Glomerular endothelial cell (primary cell): Measurements from ENCODE around the gene CLDN18. TPM values are rescaled to one million over a fixed set of nuclear protein-coding genes. Genes with fewer than 3 reads are reported as not detected.
A peak's percentile ranks its signal among the peaks of the same experiment; 100 is the strongest.

Experiments
- DNase-seq: peaks from one replicate; pipeline ENCODE4 v3.0.0-alpha.2; 2011; ENCODE audit warnings: low read depth, low spot score; ENCODE audit errors: extremely low read depth
- total RNA-seq: library from RNA; depleted of rRNA; stranded (reverse); fragments of >200 nt; gene quantifications from 2 replicates; pipeline ENCODE4 v1.2.3, GENCODE V29; 2015

The CLDN18 gene
- total RNA-seq, 1 donor from 2014 or later: not detected

- no peak for DNase-seq
Observed at GRCh38 chr3:138060792-138061191, 50.8 kb downstream of the CLDN18 start.

DNA sequence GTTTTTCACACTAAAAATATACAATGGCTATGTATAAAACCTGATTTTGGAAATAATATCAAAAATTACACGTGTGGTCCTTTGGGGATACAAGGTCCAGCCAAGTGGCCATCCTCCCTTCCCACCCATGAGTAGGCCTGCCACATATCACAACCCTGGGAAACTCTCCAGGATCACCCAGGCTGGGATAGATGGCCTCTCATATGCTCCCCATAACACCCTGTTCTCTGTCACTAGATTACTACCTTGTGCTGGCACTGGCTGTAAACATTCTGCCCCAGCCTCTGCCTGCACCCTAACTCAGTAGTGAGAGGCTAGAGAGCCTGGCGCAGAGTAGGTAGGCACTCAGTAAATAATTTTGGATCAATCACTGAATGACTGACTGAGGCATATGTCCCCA is 52.1 kb downstream of the CLDN18 start:
- no peak for DNase-seq

GRCh38 chr3:138062626-138063025 is 52.7 kb downstream of the CLDN18 start:
- no peak for DNase-seq

DNA sequence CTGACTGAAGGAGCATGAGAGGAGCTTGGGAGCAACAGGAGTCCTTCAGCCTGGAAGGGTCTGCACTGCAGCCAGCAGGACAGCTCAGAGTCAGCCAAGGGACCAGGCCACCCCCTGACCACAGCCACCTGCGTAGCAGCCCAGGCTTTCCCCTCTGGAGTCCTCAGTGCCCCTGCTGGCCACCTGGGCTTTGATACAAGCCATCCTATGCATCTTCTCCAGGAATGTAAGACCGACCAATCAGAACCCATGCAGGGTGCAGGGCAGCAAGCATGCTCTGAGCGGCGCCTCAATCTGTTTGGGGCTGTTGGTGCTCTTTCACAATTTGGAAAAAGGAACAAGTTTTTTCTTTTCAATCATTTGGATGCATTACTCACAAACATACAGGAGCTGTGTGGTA is 53.5 kb downstream of the CLDN18 start:
- DNase-seq: no peak

DNA sequence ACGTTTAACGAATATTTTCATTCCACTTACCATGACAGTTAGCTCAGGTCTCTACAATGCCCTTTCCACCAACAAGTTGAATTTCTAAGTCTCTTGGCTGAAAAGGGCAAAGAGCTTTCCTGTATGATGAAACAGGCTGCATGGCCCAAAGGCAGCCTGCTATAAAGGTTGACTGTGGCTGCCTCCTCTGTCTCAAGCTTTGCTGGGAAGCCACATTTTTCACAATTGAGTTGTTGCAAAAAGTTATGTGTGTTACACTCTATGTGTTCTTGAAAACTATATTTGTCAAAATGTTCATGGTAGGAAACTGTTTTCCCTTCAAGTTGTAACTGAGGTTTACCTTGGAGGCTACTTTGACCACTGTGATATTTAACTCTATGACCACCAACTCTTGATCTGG is 56.0 kb downstream of the CLDN18 start:
- no peak for DNase-seq

GRCh38 chr3:138066383-138066782 is 56.4 kb downstream of the CLDN18 start:
- no peak for DNase-seq

GRCh38 chr3:138066972-138067371 is 57.0 kb downstream of the CLDN18 start:
- DNase-seq: no peak

DNA sequence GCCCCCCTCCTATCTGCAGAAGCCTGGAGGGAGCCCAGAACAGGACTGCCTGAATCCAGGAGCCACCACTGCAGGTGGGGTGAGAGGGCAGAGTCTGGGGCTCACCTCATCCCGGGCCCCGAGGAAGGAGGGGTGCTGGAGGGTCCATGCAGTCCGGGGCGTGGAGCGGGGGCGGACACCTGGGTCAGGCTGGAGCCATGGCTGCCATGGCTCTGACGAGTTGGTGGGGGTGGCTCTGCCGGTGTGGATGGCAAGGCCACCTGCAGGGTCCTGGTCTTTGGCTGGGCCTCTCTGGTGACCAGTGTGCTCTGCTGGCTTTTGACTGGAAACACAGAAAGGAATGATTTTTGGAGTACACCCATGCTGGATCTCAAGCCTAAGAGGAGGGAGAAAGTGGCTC is 58.1 kb downstream of the CLDN18 start:
- no peak for DNase-seq

GRCh38 chr3:138068579-138069174 is 58.7 kb downstream of the CLDN18 start:
- peak; percentile 34 for DNase-seq

DNA sequence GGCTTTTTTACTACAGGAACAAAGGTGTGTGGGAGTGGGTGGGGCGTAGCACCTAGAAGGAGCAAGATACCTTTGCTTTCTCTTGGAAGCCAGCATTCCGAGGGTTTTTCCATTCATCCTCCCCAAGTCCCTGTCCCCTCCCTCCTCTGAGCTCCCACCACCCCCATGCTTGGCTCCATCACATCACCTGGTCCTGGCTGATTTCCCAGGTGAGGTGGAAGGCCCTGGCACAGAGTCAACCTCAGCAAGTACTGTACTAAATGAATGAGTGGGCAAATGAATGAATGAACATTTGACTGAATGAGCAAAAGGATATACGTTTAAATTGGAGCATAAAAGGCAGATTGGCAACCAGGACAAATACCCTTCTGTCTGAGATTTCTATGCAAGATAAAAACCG is 60.0 kb downstream of the CLDN18 start:
- DNase-seq: no peak

DNA sequence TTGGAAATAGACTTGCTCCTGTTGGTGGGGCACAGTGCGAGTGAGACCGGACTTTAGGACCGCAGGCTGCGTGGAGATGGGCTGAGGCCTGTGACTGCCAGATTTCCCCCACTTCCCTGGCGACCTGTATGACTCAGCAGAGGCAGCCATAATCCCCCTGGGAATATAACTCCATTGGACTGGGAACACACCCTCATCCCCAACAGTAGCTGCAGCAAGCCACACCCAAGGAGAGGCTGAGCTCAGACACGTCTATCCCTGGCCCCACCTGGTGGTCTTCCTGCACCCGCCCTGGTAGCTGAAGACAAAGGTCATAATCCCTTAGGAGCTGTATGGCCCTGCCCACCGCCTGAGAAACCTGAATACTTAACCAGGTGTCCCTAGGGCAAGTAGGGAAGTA is 62.8 kb downstream of the CLDN18 start:
- DNase-seq: no peak

DNA sequence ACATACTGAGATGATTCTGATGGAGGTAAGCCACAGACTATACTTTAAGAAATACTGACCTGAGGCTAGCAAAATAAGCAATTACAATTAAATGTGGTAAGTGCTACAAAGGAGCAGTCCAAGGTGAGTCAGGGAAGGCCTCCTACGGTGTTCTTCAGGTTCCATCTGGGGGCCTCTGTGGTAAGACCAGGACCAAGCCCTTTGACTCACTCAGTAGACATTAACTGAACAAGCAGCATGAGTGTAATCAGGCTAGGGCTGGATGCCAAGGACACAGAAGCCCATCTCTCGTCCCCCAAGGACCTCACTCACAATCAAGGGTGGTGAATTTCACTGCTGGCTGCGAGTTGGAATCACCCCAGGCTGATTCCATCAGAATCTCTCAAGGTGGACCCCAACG is 68.1 kb downstream of the CLDN18 start:
- DNase-seq: no peak

GRCh38 chr3:138078901-138079344 is 69.0 kb downstream of the CLDN18 start:
- no peak for DNase-seq

- DNase-seq: no peak
Observed at GRCh38 chr3:138079901-138080300, 69.9 kb downstream of the CLDN18 start.

- no peak for DNase-seq
Observed at GRCh38 chr3:138081371-138082084, 71.6 kb downstream of the CLDN18 start.

GRCh38 chr3:138082085-138082991 is 72.4 kb downstream of the CLDN18 start:
- no peak for DNase-seq

DNA sequence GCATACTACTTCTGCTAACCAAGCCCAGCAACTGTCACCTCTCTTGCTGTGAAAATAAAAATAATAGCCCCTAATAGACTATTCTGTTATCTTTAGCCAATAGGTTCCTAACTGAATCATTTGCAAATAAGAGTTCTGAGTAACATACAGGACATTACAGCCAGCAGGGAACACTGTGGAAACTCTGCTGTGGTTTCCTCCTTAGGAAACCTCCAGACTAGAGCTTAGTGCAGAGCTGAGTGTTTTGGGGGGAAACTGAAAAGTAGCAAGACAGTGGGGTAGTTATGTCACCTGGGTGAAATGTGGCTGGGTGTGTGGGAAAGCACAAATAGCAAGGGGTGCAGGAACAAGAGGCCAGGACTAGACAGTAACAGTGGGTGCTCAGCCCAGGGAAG is 73.0 kb downstream of the CLDN18 start:
- DNase-seq: no peak

Other genes starting within 250 kb of the CLDN18 start
- gene SOX14, start 245.8 kb upstream of the CLDN18 start, total RNA-seq: not detected in 2 replicates
- 3.5 and 17.7 TPM in 2 replicates for gene DZIP1L, start 105.4 kb downstream of the CLDN18 start, total RNA-seq
- gene A4GNT, start 122.2 kb downstream of the CLDN18 start, total RNA-seq: not detected in 2 replicates
- gene DBR1, start 164.8 kb downstream of the CLDN18 start, total RNA-seq: 11.0 and 12.8 TPM in 2 replicates
- gene ARMC8, start 177.1 kb downstream of the CLDN18 start, total RNA-seq: 21.7 and 26.7 TPM in 2 replicates